ES-I3 (cell line): ENCODE measurements around the gene SVIL.
"Not testable (repeated sequence)": the region's sequence is repeated elsewhere in the genome, so short reads cannot be mapped to it uniquely, and the experiment has no call there.

Experiments used
- H3K36me3 ChIP-seq: 2 replicates; pipeline ENCODE4 v1.6.1; 2013; ENCODE audit warnings: mild to moderate bottlenecking, low read length, control low read depth, moderate library complexity; ENCODE audit not compliant: insufficient read depth
- H3K4me1 ChIP-seq: 2 replicates; pipeline ENCODE4 v1.6.1; 2013; ENCODE audit warnings: mild to moderate bottlenecking, control low read depth, low read length; ENCODE audit not compliant: insufficient read depth
- H3K9ac ChIP-seq: 2 replicates; pipeline ENCODE4 v1.6.1; 2013; ENCODE audit warnings: low read depth, mild to moderate bottlenecking, low read length, moderate library complexity
- H3K9me3 ChIP-seq: 2 replicates; pipeline ENCODE4 v1.6.1; 2013; ENCODE audit warnings: mild to moderate bottlenecking, low read length, moderate library complexity; ENCODE audit not compliant: control insufficient read depth, insufficient read depth

Gene SVIL

DNA sequence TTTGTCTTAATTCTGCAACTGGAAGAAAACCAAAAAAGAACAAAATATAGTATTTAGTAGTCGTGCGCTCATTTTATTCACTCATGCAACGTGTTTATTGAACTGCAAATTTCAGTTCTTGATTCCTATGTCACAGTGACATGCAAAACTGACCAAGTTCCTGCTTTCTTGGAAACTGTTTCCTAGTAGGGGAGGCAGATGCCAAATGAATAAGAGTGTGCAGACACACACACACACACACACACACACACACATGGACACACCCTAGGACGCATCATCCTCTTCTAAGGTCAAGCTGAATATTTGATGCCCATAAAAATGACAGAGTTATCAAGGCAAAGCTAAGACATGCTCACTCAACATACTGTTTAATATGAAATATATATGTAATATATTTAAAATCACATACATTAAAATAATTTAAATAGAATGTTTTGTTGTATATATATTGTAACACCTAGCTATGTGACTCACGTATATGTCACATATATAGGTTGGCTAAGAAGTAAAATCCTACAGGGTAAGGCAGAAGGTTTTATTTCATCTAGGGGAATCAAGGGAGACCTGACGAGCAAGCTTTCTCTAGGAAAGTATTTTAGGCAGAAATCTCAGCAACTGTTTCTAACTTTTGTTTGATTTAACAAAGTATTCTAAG is 79.6 kb downstream of the SVIL start:
- no peak overlapping the region for H3K9ac ChIP-seq
- H3K4me1 ChIP-seq = peaks cover 22% of the 10 kb centered on the region
- no peaks in the 10 kb centered on the region for H3K9me3 ChIP-seq
- H3K36me3 ChIP-seq = peaks cover 7% of the 10 kb centered on the region

DNA sequence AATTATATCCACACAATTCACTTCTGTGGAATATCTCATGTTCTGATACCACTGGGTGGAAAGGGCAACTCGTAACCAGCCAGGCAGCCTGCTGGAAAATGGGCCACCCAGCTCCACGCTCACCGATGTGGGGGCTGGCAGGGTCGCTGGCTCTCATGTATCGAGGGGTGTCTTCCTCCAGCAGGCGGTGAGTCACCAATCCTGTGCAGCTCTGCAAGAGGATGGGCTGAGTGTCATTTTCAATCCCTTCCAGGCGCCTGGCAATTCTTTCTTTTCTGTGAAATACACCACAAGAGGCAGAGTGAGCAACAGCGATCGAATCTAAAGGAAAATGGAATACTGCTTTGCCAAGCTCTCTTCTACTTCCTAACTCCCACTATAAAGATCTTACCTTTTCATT is 80.1 kb downstream of the SVIL start:
- H3K9ac ChIP-seq = no peak overlapping the region
- H3K36me3 ChIP-seq = peaks cover 7% of the 10 kb centered on the region
- peaks cover 22% of the 10 kb centered on the region for H3K4me1 ChIP-seq
- H3K9me3 ChIP-seq = no peaks in the 10 kb centered on the region

DNA sequence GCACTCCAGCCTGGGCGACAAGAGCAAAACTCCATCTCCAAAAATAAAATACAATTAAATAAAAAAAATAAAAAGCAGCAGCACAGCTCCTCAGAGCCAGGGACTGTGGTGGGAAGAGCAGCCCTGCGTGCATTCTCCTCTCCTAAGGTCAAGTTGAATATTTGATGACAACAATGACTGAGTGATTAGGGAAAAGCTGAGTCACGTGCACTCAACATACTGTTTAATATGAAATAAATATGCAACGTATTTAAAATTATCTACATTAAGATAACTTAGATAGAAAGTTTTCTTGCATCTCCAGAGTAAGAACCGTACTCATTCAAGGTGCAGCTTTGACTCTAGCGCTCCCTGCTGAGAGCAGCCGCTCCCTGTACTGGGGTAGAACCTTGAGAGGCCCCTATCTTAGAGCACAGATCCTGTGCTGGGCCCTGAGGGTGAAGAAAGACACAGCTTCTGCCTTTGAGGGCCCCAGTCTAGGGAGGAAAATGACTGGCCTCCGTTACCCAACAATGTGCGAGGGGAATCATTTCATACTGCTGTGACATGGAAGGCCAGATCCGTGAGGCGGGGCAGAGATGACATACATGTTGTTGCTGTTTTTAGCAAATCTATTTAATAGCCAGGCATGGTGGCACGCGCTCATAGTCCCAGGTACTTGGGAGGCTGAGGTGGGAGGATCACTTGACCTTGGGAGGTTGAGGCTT is 81.1 kb downstream of the SVIL start:
- Histone ChIP-seq H3K36me3 (peaks cover 7% of the 10 kb centered on the region), H3K9ac (no peak overlapping the region), H3K9me3 (no peaks in the 10 kb centered on the region), H3K4me1 (peaks cover 22% of the 10 kb centered on the region)

DNA sequence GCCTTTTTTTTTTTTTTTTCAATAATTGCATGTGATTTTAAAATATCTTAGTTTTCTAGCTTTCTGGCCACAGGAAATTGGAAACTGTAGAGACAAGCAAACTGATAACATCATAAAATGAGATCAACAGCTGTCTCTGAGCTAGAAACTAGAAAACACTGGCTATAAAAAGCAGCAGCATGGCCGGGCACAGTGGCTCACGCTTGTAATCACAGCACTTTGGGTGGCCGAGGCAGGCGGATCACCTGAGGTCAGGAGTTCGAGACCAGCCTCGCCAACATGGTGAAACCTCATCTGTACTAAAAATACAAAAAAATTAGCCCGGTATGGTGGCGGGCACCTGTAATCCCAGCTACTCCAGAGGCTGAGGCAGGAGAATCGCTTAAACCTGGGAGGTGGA is 81.7 kb downstream of the SVIL start:
- H3K9me3 ChIP-seq, H3K36me3 ChIP-seq, H3K9ac ChIP-seq: not testable (repeated sequence)
- H3K4me1 ChIP-seq = peaks cover 22% of the 10 kb centered on the region

DNA sequence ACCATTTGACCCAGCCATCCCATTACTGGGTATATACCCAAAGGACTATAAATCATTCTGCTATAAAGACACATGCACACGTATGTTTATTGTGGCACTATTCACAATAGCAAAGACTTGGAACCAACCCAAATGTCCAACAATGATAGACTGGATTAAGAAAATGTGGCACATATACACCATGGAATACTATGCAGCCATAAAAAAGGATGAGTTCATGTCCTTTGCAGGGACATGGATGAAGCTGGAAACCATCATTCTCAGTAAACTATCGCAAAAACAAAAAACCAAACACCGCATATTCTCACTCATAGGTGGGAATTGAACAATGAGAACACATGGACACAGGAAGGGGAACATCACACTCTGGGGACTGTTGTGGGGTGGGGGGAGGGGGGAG is 85.3 kb downstream of the SVIL start:
- not testable (repeated sequence) for H3K9ac ChIP-seq, H3K9me3 ChIP-seq, H3K36me3 ChIP-seq, H3K4me1 ChIP-seq

DNA sequence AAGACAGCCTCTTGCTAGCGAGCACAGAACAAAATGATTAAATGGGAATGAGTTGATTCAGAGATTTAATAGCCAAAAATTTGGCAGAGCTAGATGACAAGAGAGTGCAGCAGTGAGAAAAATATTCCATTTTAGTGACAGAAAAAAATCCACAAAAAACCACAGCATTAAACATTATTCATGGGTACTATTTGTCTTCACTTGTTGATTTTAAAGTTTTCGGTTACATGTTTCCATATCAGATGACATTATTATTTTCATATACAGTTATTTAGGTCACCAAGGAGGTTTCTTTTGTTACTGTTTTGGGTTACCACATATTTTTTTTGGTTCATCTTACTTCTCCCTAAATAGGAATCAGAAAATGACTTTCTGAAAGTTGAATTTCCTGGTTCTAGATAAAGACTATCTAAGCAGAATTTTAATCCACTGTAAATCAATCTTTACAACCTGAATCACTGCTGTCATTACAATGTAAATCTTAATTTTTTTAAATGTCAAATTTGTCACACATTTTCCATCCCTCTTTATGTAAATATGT is 87.9 kb downstream of the SVIL start:
- H3K36me3 ChIP-seq = peaks cover 7% of the 10 kb centered on the region
- no peak overlapping the region for H3K9ac ChIP-seq
- no peaks in the 10 kb centered on the region for H3K9me3 ChIP-seq
- peaks cover 10% of the 10 kb centered on the region for H3K4me1 ChIP-seq

DNA sequence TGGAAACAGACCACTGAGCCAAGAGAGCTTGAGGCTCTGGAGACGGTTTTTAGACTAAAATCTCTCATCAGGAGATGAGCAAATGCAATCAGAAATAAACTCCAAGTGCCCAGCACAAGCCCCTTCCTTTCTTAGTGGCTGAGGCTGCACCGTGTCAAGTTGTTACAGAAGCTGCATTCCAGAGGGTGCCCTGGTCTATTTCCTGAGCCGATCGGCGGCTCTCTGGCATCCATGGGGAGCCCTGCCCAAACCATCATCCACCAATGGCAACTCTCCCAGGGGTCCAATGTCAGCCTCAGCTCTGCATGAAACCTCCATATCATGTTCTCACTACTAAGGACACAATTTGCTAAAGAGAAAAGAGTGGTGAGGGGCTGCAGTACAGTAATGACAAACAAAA is 89.6 kb downstream of the SVIL start:
- no peak overlapping the region for H3K9ac ChIP-seq
- H3K4me1 ChIP-seq = peaks cover 14% of the 10 kb centered on the region
- no peaks in the 10 kb centered on the region for H3K9me3 ChIP-seq
- no peaks in the 10 kb centered on the region; the same call in 1 of the 2 replicates for H3K36me3 ChIP-seq

DNA sequence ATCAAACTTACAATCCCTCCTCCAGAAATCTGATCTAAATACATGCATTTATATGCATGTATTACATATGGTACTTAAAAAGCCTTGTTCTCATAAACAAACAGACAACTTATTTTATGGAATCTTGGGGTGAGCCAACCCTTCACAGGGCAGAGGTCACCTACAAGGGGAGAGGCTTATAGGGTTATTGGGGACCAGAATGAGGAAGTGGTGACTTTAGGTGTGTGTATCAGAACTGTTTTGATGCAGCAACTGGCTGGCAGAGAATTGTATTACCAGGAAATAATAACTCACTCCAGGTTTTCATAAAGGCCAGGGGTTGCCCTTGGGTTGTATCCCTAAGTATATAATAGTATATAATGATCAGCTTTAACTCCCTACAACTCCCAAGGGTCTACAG is 91.1 kb downstream of the SVIL start:
- Histone ChIP-seq H3K4me1 (peaks cover 24% of the 10 kb centered on the region), H3K9me3 (no peaks in the 10 kb centered on the region), H3K9ac (no peak overlapping the region), H3K36me3 (no peaks in the 10 kb centered on the region; the same call in 1 of the 2 replicates)

DNA sequence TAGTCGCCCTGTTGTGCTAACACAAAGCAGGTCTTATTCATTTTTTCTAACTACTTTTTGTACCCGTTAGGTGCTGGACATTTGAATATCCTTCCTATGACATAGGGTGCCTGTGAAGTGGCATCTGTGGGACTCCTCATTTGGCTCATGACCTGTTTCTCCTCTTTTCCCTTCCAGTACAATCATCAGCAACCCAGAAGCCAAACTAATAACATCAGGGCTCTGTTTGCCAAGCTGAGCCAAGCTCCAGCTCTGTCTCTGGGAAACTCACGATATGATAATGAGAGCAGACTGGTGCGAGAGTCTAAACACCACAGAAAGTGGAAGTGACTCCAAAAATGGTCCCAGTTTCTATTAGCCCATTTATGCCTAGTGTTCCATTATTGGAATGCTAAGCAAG is 92.0 kb downstream of the SVIL start:
- Histone ChIP-seq H3K9me3 (no peaks in the 10 kb centered on the region), H3K36me3 (no peaks in the 10 kb centered on the region; the same call in 1 of the 2 replicates), H3K9ac (no peak overlapping the region), H3K4me1 (peaks cover 20% of the 10 kb centered on the region)

DNA sequence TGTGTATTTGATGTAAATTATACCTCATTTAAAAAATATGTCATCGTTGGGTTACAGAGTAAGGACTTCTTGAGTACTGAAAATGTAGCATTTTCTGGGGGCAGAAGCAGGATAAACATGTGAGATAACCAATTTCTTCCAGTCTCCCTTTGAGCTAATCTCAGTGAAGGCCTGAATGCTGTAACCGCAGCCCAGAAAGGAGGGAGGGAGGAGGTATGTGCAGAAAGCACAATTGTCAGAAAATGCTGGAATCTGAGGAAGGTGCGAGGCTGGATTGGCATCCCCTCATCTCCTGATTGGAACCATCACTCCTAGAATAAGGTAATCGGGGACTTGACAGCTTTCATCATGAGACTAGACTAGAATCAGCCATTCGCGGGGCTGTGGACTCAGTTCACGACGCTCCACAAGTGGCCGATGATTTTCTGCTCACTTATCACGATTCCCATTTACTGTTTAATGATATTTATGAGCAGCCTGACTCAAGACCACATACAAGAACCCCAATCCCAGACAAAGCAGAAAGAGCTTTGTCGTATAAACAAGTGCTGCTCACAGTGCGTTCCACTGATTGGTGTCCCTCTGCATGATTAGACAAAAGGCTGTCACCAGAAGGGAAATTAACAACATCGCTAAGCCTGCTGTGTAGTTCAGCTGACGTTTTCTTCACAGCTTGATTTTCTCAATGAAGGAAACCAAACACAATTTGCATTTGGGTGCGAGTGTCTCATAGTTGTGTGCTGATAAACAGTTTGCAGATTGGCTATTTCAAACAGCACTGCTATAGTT is 93.2 kb downstream of the SVIL start:
- Histone ChIP-seq H3K9me3 (no peaks in the 10 kb centered on the region), H3K4me1 (peaks cover 19% of the 10 kb centered on the region), H3K9ac (no peak overlapping the region), H3K36me3 (no peaks in the 10 kb centered on the region)

DNA sequence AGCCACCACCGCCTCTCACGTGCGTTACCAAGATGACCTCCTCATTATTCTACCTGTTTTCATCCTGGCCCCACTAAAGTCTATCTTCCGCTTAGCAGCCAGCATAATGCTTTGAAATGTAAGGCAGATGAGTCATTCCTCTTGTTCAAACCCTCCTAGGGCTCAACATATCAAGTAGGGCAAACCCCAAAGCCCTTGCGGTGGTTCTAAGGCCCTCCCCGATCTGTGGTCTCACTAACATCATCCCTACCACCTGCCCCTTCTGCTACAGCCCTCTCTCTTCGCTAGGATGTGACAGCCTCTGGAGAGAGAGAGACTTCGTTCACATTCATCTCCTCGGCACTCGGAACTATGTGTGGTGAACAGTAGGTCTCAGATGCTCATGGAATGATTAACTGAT is 94.8 kb downstream of the SVIL start:
- Histone ChIP-seq H3K4me1 (peaks cover 28% of the 10 kb centered on the region), H3K9me3 (no peaks in the 10 kb centered on the region), H3K36me3 (no peaks in the 10 kb centered on the region)

DNA sequence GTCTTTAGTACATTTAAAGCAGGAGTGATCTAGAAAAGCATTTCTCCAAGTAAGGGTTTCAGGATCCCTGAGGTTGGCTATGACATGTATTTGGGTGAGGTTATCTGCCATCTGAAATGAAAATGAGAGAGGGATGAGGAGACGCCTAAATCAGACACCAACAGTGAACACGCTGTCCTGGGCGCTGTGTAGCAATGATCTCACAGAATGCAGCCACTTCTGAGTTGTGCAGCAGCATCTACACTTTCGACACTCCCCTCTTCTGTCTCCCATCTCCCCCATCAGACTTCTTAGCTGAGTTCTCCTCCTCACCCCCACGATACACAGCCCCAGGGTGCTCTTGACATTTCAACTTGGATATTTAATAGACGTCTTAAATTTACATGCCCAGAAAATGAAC is 95.4 kb downstream of the SVIL start:
- Histone ChIP-seq H3K36me3 (no peaks in the 10 kb centered on the region), H3K9ac (no peak overlapping the region), H3K4me1 (peaks cover 34% of the 10 kb centered on the region), H3K9me3 (no peaks in the 10 kb centered on the region)

More for the DNA sequence above, 94.8 kb downstream of the SVIL start:
- H3K9ac ChIP-seq = no peak overlapping the region

DNA sequence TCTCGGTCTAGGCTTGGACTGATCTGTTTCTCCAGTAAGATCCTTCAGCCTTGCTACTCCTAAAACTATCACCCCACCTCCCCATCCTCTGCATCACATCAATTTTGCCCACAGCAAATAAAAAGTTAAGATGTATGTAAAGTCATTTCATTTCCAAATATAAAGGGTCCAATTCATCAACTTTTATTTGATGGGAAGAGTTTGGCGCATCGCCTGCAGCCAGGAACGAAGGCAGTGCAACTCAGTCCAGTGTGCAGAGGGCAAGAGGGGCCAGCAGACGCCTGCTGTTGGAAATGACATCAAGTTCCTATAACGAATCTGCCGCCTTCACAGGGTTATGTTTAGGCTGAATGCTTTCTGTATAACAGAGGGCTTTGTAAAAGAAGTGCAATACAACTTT is 97.0 kb downstream of the SVIL start:
- H3K36me3 ChIP-seq = no peaks in the 10 kb centered on the region
- no peak overlapping the region for H3K9ac ChIP-seq
- H3K4me1 ChIP-seq = peaks cover 40% of the 10 kb centered on the region

DNA sequence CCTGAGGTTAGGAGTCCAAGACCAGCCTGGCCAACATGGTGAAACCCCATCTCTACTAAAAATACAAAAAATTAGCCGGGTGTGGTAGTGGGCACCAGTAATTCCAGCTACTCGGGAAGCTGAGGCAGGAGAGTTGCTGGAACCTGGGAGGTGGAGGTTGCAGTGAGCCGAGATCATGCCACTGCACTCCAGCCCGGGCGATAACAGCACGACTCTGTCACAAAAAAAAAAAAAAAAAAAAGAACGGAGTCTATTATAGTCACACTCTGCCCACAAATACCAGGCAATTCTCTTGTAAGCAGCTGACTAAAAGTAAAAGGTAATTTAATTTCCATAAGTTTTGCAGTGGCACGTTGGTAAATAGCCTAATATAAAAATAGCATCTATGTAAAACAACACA is 98.1 kb downstream of the SVIL start:
- not testable (repeated sequence) for H3K9ac ChIP-seq, H3K36me3 ChIP-seq, H3K9me3 ChIP-seq
- peaks cover 38% of the 10 kb centered on the region for H3K4me1 ChIP-seq

More for the DNA sequence above, 97.0 kb downstream of the SVIL start:
- H3K9me3 ChIP-seq = no peaks in the 10 kb centered on the region
